HEK293 (cell line): ENCODE data around the gene SORL1.

ENCODE experiments used
- CTCF ChIA-PET: fragments of 350-600 bp; formaldehyde crosslinking; extraction: SDS; loops from one replicate; lab custom pipeline; 2021; ENCODE audit warnings: antibody characterized with exemption; lab: Yijun Ruan, JAX
- POLR2A ChIA-PET: fragments of 300-600 bp; formaldehyde crosslinking; extraction: SDS; loops from one replicate; lab custom pipeline; 2020; ENCODE audit warnings: antibody characterized with exemption, inconsistent platforms; lab: Yijun Ruan, JAX
- H3K27ac ChIP-seq: fragments of 200-500 bp; sonication (Bioruptor generic); 2 replicates; pipeline ENCODE4 v1.5.1; 2014; ENCODE audit warnings: low read depth, low read length, control low read depth, inconsistent platforms; ENCODE audit errors: extremely low read depth
- H3K36me3 ChIP-seq, 2 experiments: fragments of 200-500 bp in 1 of 2; sonication (Bioruptor generic) in 1 of 2; 1 replicate in 1 of 2; 2 replicates in 1 of 2; pipeline ENCODE4 v1.5.1; 2014 to 2017; ENCODE audit warnings: inconsistent platforms in 2 of 2, low read length in 2 of 2; ENCODE audit not compliant: control insufficient read depth in 2 of 2, insufficient read depth in 1 of 2
- H3K4me1 ChIP-seq: fragments of 200-500 bp; sonication (Bioruptor generic); 2 replicates; pipeline ENCODE4 v1.5.1; 2014; ENCODE audit warnings: mild to moderate bottlenecking, low read length, inconsistent platforms; ENCODE audit not compliant: control insufficient read depth, insufficient read depth
- H3K4me3 ChIP-seq: 2 replicates; pipeline ENCODE4 v1.5.1; 2011; ENCODE audit warnings: low read depth, mild to moderate bottlenecking, control low read depth, low read length, moderate library complexity
- H3K9me3 ChIP-seq: fragments of 200-500 bp; sonication (Bioruptor generic); 2 replicates; pipeline ENCODE4 v1.5.1; 2014; ENCODE audit warnings: low read depth, low read length, inconsistent platforms; ENCODE audit not compliant: control insufficient read depth, insufficient read depth
- EGR2 ChIP-seq: fragments of 450-650 bp; formaldehyde crosslinking; IDR thresholded peaks from 2 replicates; pipeline ENCODE4 v1.5.1; 2016; ENCODE audit warnings: low read depth, missing biosample characterization, missing genetic modification characterization
- FEZF1 ChIP-seq: fragments of 450-650 bp; formaldehyde crosslinking; IDR thresholded peaks from 2 replicates; pipeline ENCODE4 v1.5.1; 2016; ENCODE audit warnings: missing biosample characterization, missing genetic modification characterization
- GFI1B ChIP-seq: fragments of 450-650 bp; formaldehyde crosslinking; IDR thresholded peaks from 2 replicates; pipeline ENCODE4 v1.5.1; 2016; ENCODE audit warnings: missing biosample characterization, missing genetic modification characterization
- GLIS1 ChIP-seq: fragments of 450-650 bp; formaldehyde crosslinking; IDR thresholded peaks from 2 replicates; pipeline ENCODE4 v1.5.1; 2016; ENCODE audit warnings: missing biosample characterization, missing genetic modification characterization
- KLF7 ChIP-seq: fragments of 450-650 bp; formaldehyde crosslinking; IDR thresholded peaks from 2 replicates; pipeline ENCODE4 v1.5.1; 2016; ENCODE audit warnings: missing biosample characterization, missing genetic modification characterization, borderline replicate concordance
- PRDM4 ChIP-seq: fragments of 450-650 bp; formaldehyde crosslinking; IDR thresholded peaks from 2 replicates; pipeline ENCODE4 v1.5.1; 2017; ENCODE audit warnings: missing biosample characterization, missing genetic modification characterization
- SETDB1 ChIP-seq: IDR thresholded peaks from one replicate; pipeline ENCODE4 v1.6.1; 2017; ENCODE audit warnings: mild to moderate bottlenecking, low read length, moderate library complexity, mixed read lengths; ENCODE audit not compliant: insufficient read length
- TSHZ1 ChIP-seq: fragments of 450-650 bp; formaldehyde crosslinking; IDR thresholded peaks from 2 replicates; pipeline ENCODE4 v1.5.1; 2016; ENCODE audit warnings: missing biosample characterization, missing genetic modification characterization, borderline replicate concordance
- WT1 ChIP-seq: fragments of 450-650 bp; formaldehyde crosslinking; IDR thresholded peaks from 2 replicates; pipeline ENCODE4 v1.5.1; 2016; ENCODE audit warnings: missing biosample characterization, missing genetic modification characterization
- ZBTB26 ChIP-seq: fragments of 450-650 bp; formaldehyde crosslinking; optimal IDR thresholded peaks from 2 replicates; pipeline ENCODE3; 2016; ENCODE audit warnings: missing biosample characterization, mild to moderate bottlenecking, missing genetic modification characterization
- ZFP3 ChIP-seq: fragments of 450-650 bp; formaldehyde crosslinking; IDR thresholded peaks from 2 replicates; pipeline ENCODE4 v1.5.1; 2016; ENCODE audit warnings: low read depth, missing biosample characterization, missing genetic modification characterization
- ZNF157 ChIP-seq: fragments of 450-650 bp; formaldehyde crosslinking; IDR thresholded peaks from 2 replicates; pipeline ENCODE4 v1.5.1; 2016; ENCODE audit warnings: missing biosample characterization, missing genetic modification characterization
- ZNF169 ChIP-seq: fragments of 450-650 bp; formaldehyde crosslinking; IDR thresholded peaks from 2 replicates; pipeline ENCODE4 v1.5.1; 2016; ENCODE audit warnings: missing biosample characterization, missing genetic modification characterization
- ZNF266 ChIP-seq: fragments of 450-650 bp; formaldehyde crosslinking; IDR thresholded peaks from 2 replicates; pipeline ENCODE4 v1.5.1; 2016; ENCODE audit warnings: missing biosample characterization, missing genetic modification characterization, low read depth
- ZNF302 ChIP-seq: fragments of 450-650 bp; formaldehyde crosslinking; IDR thresholded peaks from 2 replicates; pipeline ENCODE4 v1.5.1; 2016; ENCODE audit warnings: missing biosample characterization, missing genetic modification characterization, low read depth
- ZNF423 ChIP-seq: fragments of 450-650 bp; formaldehyde crosslinking; IDR thresholded peaks from 2 replicates; pipeline ENCODE4 v1.5.1; 2016; ENCODE audit warnings: missing biosample characterization, missing genetic modification characterization
- ZNF513 ChIP-seq: fragments of 450-650 bp; IDR thresholded peaks from 2 replicates; pipeline ENCODE4 v1.5.1; 2018; ENCODE audit warnings: missing biosample characterization, missing genetic modification characterization
- ZNF585B ChIP-seq: fragments of 450-650 bp; formaldehyde crosslinking; IDR thresholded peaks from 2 replicates; pipeline ENCODE4 v1.5.1; 2016; ENCODE audit warnings: missing biosample characterization, missing genetic modification characterization
- ZNF610 ChIP-seq: fragments of 450-650 bp; formaldehyde crosslinking; IDR thresholded peaks from 2 replicates; pipeline ENCODE4 v1.5.1; 2016; ENCODE audit warnings: missing biosample characterization, missing genetic modification characterization, borderline replicate concordance
- ZNF837 ChIP-seq: fragments of 450-650 bp; formaldehyde crosslinking; IDR thresholded peaks from 2 replicates; pipeline ENCODE4 v1.5.1; 2016; ENCODE audit warnings: missing biosample characterization, missing genetic modification characterization
- ZSCAN4 ChIP-seq: fragments of 450-650 bp; formaldehyde crosslinking; IDR thresholded peaks from 2 replicates; pipeline ENCODE4 v1.5.1; 2017; ENCODE audit warnings: missing biosample characterization, missing genetic modification characterization

SORL1 gene

GRCh38 chr11:121530257-121530656 is 78.1 kb downstream of the SORL1 start:
- Histone ChIP-seq H3K4me3 (no peak overlapping the region), H3K9me3 (no peaks in the 10 kb centered on the region), H3K36me3 (no peaks in the 10 kb centered on the region; a peak in 1 of 3 replicates), H3K4me1 (no peaks in the 10 kb centered on the region), H3K27ac (no peak overlapping the region)
- no peak for TF ChIP-seq WT1
- peak; percentile 91 for TF ChIP-seq SETDB1
- ChIA-PET CTCF (no interaction called here), POLR2A (no interaction called here)

GRCh38 chr11:121533601-121534000 is 81.5 kb downstream of the SORL1 start:
- TF ChIP-seq TSHZ1 (tag by site-specific recombination), result no peak
- no peak for TF ChIP-seq ZNF302 (tag by site-specific recombination)
- TF ChIP-seq ZNF423 (tag by site-specific recombination), result no peak
- no peak for TF ChIP-seq ZNF157 (tag by site-specific recombination)
- TF ChIP-seq EGR2, result no peak
- no peak for TF ChIP-seq ZNF837 (tag by site-specific recombination)
- no peak for TF ChIP-seq GFI1B (tag by site-specific recombination)
- TF ChIP-seq ZFP3, result no peak
- TF ChIP-seq SETDB1, result no peak
- no peak for TF ChIP-seq ZSCAN4 (tag by site-specific recombination)
- no peaks in the 10 kb centered on the region for H3K9me3 ChIP-seq
- H3K4me1 ChIP-seq, result no peaks in the 10 kb centered on the region
- ChIA-PET POLR2A (no interaction called here), CTCF (interaction anchor here (0.6 kb wide), 1 partner anchor 17 kb away, joined by 3 read pairs; no protein-coding TSS in a partner anchor)
- no peak overlapping the region for H3K4me3 ChIP-seq
- no peak overlapping the region for H3K27ac ChIP-seq
- no peaks in the 10 kb centered on the region; a peak in 1 of 3 replicates for H3K36me3 ChIP-seq

GRCh38 chr11:121534131-121535093 is 82.3 kb downstream of the SORL1 start:
- Histone ChIP-seq H3K36me3 (no peaks in the 10 kb centered on the region; a peak in 1 of 3 replicates), H3K4me1 (no peaks in the 10 kb centered on the region), H3K9me3 (no peaks in the 10 kb centered on the region), H3K27ac (no peak overlapping the region), H3K4me3 (no peak overlapping the region)
- ChIA-PET CTCF (interaction anchor here (0.5 kb wide), 1 partner anchor 7 kb away, joined by 3 read pairs; no protein-coding TSS in a partner anchor), POLR2A (no interaction called here)
- TF ChIP-seq PRDM4, result no peak
- TF ChIP-seq ZNF266, result no peak
- no peak for TF ChIP-seq ZNF585B (tag by site-specific recombination)
- TF ChIP-seq KLF7 (tag by site-specific recombination), result no peak
- TF ChIP-seq ZNF169 (tag by site-specific recombination), result no peak
- no peak for TF ChIP-seq ZNF610 (tag by site-specific recombination)
- TF ChIP-seq FEZF1, result no peak
- TF ChIP-seq ZBTB26 (tag by site-specific recombination), result no peak
- no peak for TF ChIP-seq ZNF513
- no peak for TF ChIP-seq GLIS1 (tag by site-specific recombination)
